Measurements from ENCODE around the gene SMC1A.

DNA sequence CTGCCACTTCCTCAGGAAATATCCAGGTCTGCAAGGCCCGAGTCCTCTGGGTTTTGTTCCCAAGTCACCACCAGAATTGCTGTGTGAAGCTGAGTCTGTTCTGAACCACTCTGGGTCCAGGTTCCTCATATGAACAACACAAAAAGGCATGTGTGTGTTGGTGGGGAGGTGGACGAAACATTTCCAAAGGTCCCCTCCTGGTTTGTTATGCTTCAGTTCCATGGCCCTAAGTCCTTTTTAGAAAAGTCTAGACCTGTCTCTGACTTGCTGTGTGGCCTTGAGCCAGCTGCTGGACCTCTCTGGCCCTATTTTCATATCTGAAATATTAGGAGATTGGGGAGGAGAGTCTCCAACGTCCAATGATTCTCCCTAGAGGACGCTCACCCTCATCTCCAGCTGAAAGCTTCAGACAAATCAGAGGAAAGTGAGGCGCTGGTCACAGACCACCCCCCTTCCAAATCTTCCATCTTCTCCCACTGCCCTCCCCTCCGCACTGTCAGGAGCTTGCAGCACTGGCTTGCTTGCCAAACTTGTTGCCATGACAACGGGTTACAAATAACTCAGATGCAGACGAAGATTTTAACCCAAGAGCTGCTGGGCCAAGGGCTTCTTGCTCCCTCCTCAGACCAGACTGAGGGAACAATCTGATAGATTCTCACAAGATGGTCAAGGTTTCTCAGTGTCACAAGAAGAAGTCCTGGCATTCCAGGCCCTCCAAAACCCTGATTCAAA is 64.5 kb downstream of the SMC1A start:
- TF ChIP-seq SIN3A (IDR thresholded peaks at IDR 0.05; ENCODE audit: borderline replicate concordance, insufficient read depth, low read length) (no peak), POLR2AphosphoS5 (IDR thresholded peaks at IDR 0.05; ENCODE audit: low read depth, low read length) (no peak)

Measured in PFSK-1 (cell line).